ENCODE measurements around the gene ASB2. TPM values are rescaled to one million over a fixed set of nuclear protein-coding genes. Genes with fewer than 3 reads are reported as not detected.

ASB2 gene
- total and polyA plus RNA-seq, 2 of the 4 experiments (the other 2 are of a cell fraction), result 0.54 to 0.77 TPM

GRCh38 chr14:93947282-93947681 lies 29.1 kb downstream of the ASB2 start:
- dilution Hi-C loops (cut with HindIII; ENCODE audit: low sequenced_read_pairs, unreplicated experiment), result no loop called here
- H2AK5ac ChIP-seq (ENCODE audit: low read depth, low read length), result peak overlapping the region; percentile 24; the same call in 1 of the 2 replicates
- no peaks in the 10 kb centered on the region for H3K9me3 ChIP-seq (ENCODE audit: control insufficient read depth, insufficient read depth, low read length)
- H2AK9ac ChIP-seq (replicated peaks; ENCODE audit: low read depth, low read length, poor library complexity), result no peak overlapping the region
- ChIA-PET POLR2A (ENCODE audit: unreplicated experiment) (no interaction called here), CTCF (no interaction called here)
- H3K56ac ChIP-seq (ENCODE audit: extremely low read depth, insufficient read depth, low read length), result no peak overlapping the region
- no peak overlapping the region for H2BK15ac ChIP-seq (ENCODE audit: low read depth, low read length)
- no peak overlapping the region for H3K27ac ChIP-seq (ENCODE audit: insufficient read depth, low read length)
- TF ChIP-seq, protein P1, sequence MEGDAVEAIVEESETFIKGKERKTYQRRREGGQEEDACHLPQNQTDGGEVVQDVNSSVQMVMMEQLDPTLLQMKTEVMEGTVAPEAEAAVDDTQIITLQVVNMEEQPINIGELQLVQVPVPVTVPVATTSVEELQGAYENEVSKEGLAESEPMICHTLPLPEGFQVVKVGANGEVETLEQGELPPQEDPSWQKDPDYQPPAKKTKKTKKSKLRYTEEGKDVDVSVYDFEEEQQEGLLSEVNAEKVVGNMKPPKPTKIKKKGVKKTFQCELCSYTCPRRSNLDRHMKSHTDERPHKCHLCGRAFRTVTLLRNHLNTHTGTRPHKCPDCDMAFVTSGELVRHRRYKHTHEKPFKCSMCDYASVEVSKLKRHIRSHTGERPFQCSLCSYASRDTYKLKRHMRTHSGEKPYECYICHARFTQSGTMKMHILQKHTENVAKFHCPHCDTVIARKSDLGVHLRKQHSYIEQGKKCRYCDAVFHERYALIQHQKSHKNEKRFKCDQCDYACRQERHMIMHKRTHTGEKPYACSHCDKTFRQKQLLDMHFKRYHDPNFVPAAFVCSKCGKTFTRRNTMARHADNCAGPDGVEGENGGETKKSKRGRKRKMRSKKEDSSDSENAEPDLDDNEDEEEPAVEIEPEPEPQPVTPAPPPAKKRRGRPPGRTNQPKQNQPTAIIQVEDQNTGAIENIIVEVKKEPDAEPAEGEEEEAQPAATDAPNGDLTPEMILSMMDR (conservative IDR thresholded peaks at IDR 0.05; ENCODE audit: low read depth, low read length), result no peak
- no peak for TF ChIP-seq SMC3 (IDR thresholded peaks at IDR 0.05; ENCODE audit: low read depth, low read length)
- TF ChIP-seq FOS (IDR thresholded peaks at IDR 0.05; ENCODE audit: low read depth, low read length), result no peak
- TF ChIP-seq CEBPB (IDR thresholded peaks at IDR 0.05; ENCODE audit: low read depth, low read length), result no peak
- no TSS peak for BruUV-seq (replicated peaks)
- in situ Hi-C loops (cut with MboI; ENCODE audit: low sequenced_read_pairs), result loop anchor here (10.0 kb wide), 1 partner anchor 188 kb away; no protein-coding TSS in a partner anchor
- DNase-seq, result no peak
- H3K4me2 ChIP-seq (ENCODE audit: low read depth, low read length), result no peak overlapping the region
- H3K79me1 ChIP-seq (ENCODE audit: low read depth in 1 of 2, low read length in 2 of 2), result no peaks in the 10 kb centered on the region
- 79% methylated on average over 4 of the region's 19 CpGs; no CpG with 5 or more reads in 1 of the 2 experiments for WGBS, 2 experiments (ENCODE audit: extremely low coverage in 2 of 2, insufficient read length in 1 of 2)
- no peaks in the 10 kb centered on the region for H3K36me3 ChIP-seq (ENCODE audit: control insufficient read depth, insufficient read depth, low read length)
- H3K9ac ChIP-seq (ENCODE audit: low read depth, low read length), result no peak overlapping the region
- H4K20me1 ChIP-seq (ENCODE audit: insufficient read depth, low read length), result no peaks in the 10 kb centered on the region
- intact Hi-C loops (cut with micrococcal nuclease), result no loop called here
- ATAC-seq (ENCODE audit: low read depth), result no peak
- H3K18ac ChIP-seq (ENCODE audit: low read depth, low read length), result no peak overlapping the region
- H3K23ac ChIP-seq (ENCODE audit: low read depth, low read length), result no peak overlapping the region
- H2BK5ac ChIP-seq (ENCODE audit: low read depth, low read length, poor library complexity, severe bottlenecking), result no peak overlapping the region
- no peaks in the 10 kb centered on the region; the same call in 1 of the 2 replicates for H3K27me3 ChIP-seq (ENCODE audit: control insufficient read depth, insufficient read depth, low read length)
- no peak overlapping the region for H2BK20ac ChIP-seq (ENCODE audit: low read depth, low read length)
- no peak overlapping the region for H2AFZ ChIP-seq (replicated peaks; ENCODE audit: low read length, poor library complexity)
- H4K8ac ChIP-seq (ENCODE audit: low read depth in 2 of 2, low read length in 2 of 2), result no peak overlapping the region
- H3K14ac ChIP-seq (replicated peaks; ENCODE audit: low read depth, low read length), result no peak overlapping the region
- no peaks in the 10 kb centered on the region for H3K4me1 ChIP-seq (ENCODE audit: control insufficient read depth, insufficient read depth, low read length)
- H2BK120ac ChIP-seq (ENCODE audit: low read depth, low read length), result no peak overlapping the region
- no peaks in the 10 kb centered on the region for H3K9me1 ChIP-seq (ENCODE audit: insufficient read depth, low read length)
- H4K91ac ChIP-seq (ENCODE audit: insufficient read depth, low read depth, low read length), result no peak overlapping the region
- no peak overlapping the region for H3K4me3 ChIP-seq (ENCODE audit: insufficient read depth, low read depth, low read length)
- H4K5ac ChIP-seq (ENCODE audit: low read depth, low read length), result no peak overlapping the region
- H3K4ac ChIP-seq (ENCODE audit: low read depth, low read length), result no peak overlapping the region

Data from IMR-90 (cell line).